Panc1 (cell line): ENCODE data around the gene TMEM128. TPM values are rescaled to one million over a fixed set of nuclear protein-coding genes. Genes with fewer than 3 reads are reported as not detected.
"Not testable (repeated sequence)": the region's sequence is repeated elsewhere in the genome, so short reads cannot be mapped to it uniquely, and the experiment has no call there.

Experiments
- ATAC-seq: fragments of 200-7000 bp; cut with Tn5 transposase; 2 replicates; pipeline ENCODE4 v1.9.1; 2020; ENCODE audit warnings: mild to moderate bottlenecking, moderate library complexity
- BruUV-seq: library from RNA; stranded (reverse); fragments of 400-500 nt; replicated peaks from 2 replicates; lab custom pipeline; 2021; lab: Mats Ljungman, UMichigan
- CTCF ChIA-PET: fragments of 300-600 bp; sonication (Branson Sonifier 250); formaldehyde crosslinking; loops from one replicate; lab custom pipeline; 2022; ENCODE audit warnings: antibody characterized with exemption; lab: Charles Lee
- POLR2A ChIA-PET: fragments of 300-600 bp; sonication (Branson Sonifier 250); formaldehyde crosslinking; loops from one replicate; lab custom pipeline; 2022; ENCODE audit warnings: antibody characterized with exemption; lab: Charles Lee
- DNase-seq: peaks from one replicate; pipeline ENCODE4 v3.0.0-alpha.2; 2010; ENCODE audit warnings: low read depth, low spot score
- H3K27ac ChIP-seq: 2 replicates; pipeline ENCODE4 v1.5.1; 2011; ENCODE audit warnings: mild to moderate bottlenecking, low read length, inconsistent platforms
- H3K27me3 ChIP-seq: fragments of 200-500 bp; sonication (Bioruptor generic); 2 replicates; pipeline ENCODE4 v1.6.0; 2014; ENCODE audit warnings: low read length, inconsistent platforms; ENCODE audit not compliant: control insufficient read depth, insufficient read depth
- H3K36me3 ChIP-seq: fragments of 200-500 bp; sonication (Bioruptor generic); 2 replicates; pipeline ENCODE4 v1.5.1; 2014; ENCODE audit warnings: inconsistent platforms, mild to moderate bottlenecking, low read length, moderate library complexity; ENCODE audit not compliant: control insufficient read depth, insufficient read depth
- H3K4me1 ChIP-seq: 2 replicates; pipeline ENCODE4 v1.5.1; 2011; ENCODE audit warnings: inconsistent platforms, mild to moderate bottlenecking, low read length, moderate library complexity; ENCODE audit not compliant: control insufficient read depth, insufficient read depth
- H3K4me3 ChIP-seq, 2 experiments: 2 replicates each; pipeline ENCODE4 v1.5.1; 2011 to 2012; ENCODE audit warnings: low read depth in 2 of 2, low read length in 2 of 2, mild to moderate bottlenecking in 2 of 2, inconsistent platforms in 1 of 2, moderate library complexity in 1 of 2
- H3K9me3 ChIP-seq: fragments of 200-500 bp; sonication (Bioruptor generic); 2 replicates; pipeline ENCODE4 v1.5.1; 2014; ENCODE audit warnings: low read depth, mild to moderate bottlenecking, inconsistent platforms, low read length, moderate library complexity; ENCODE audit not compliant: control insufficient read depth, insufficient read depth
- POLR2AphosphoS5 ChIP-seq: IDR thresholded peaks from 2 replicates; pipeline ENCODE4 v1.6.1; 2012; ENCODE audit warnings: mild to moderate bottlenecking, low read depth, low read length, moderate library complexity
- SIN3A ChIP-seq: IDR thresholded peaks from 2 replicates; pipeline ENCODE4 v1.6.1; 2012; ENCODE audit warnings: low read depth, mild to moderate bottlenecking, low read length, moderate library complexity, borderline replicate concordance; ENCODE audit not compliant: insufficient read depth
- TCF7L2 ChIP-seq: IDR thresholded peaks from 2 replicates; pipeline ENCODE4 v1.6.1; 2011; ENCODE audit warnings: mild to moderate bottlenecking, low read depth, low read length, inconsistent platforms
- in situ Hi-C: cut with HindIII; loops from 2 replicates; pipeline ENCODE4 v1.10.0; 2016; ENCODE audit warnings: low sequenced_read_pairs, low pct_unique_long_range_greater_than_20kb
- intact Hi-C: fragments of 100-400 bp; cut with micrococcal nuclease; formaldehyde crosslinking; loops from one replicate; pipeline ENCODE4 v1.10.0; 2022; ENCODE audit not compliant: unreplicated experiment
- total RNA-seq: library from RNA; stranded (reverse); gene quantifications from one replicate; pipeline ENCODE4 v1.2.1, GENCODE V29; 2021; ENCODE audit not compliant: unreplicated experiment
- TF ChIP-seq, protein P1 (sequence below): fragments of 450-650 bp; IDR thresholded peaks from 2 replicates; pipeline ENCODE4 v1.5.1; 2017; ENCODE audit warnings: mild to moderate bottlenecking
- TF ChIP-seq, protein P2 (sequence below), 2 experiments: IDR thresholded peaks; 2 replicates each; pipeline ENCODE4 v1.6.1; 2011 to 2012; ENCODE audit warnings: low read depth in 2 of 2, control low read depth in 1 of 2, low read length in 1 of 2, mild to moderate bottlenecking in 1 of 2, moderate library complexity in 1 of 2; ENCODE audit not compliant: insufficient read depth in 1 of 2

TMEM128 gene
- total RNA-seq, 1 experiment from 2014 or later, result 12.9 TPM

DNA sequence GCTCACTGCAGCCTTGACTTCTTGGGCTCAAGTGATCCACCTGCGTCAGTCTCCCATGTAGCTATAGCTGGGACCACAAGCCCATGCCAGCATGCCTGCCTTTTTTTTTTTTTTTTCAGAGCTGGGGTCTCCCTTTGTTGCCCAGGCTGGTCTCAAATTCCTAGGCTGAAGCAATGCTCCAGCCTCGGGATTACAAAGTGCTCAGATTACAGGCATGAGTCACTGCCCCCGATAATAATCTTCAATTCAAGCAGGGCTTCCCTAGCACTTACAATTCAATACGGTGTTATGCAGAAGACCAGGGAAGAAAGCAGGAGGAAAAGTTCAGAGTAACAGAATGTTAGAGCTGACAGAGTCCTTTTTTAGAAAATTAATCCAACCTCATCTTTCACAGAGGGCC, 47.4 kb downstream of the TMEM128 start:
- Histone ChIP-seq H3K36me3 (no peaks in the 10 kb centered on the region), H3K27ac (no peak overlapping the region), H3K4me3 (no peak overlapping the region), H3K4me1 (no peaks in the 10 kb centered on the region), H3K9me3 (no peaks in the 10 kb centered on the region), H3K27me3 (no peaks in the 10 kb centered on the region)
- DNase-seq, result no peak
- ATAC-seq, result no peak
- in situ Hi-C loops, result no loop called here
- BruUV-seq, result no TSS peak
- intact Hi-C loops, result no loop called here
- ChIA-PET CTCF (interaction anchor here (0.8 kb wide), 1 partner anchor 18 kb away, joined by 6 read pairs; no protein-coding TSS in a partner anchor), POLR2A (no interaction called here)
- no peak for TF ChIP-seq POLR2AphosphoS5
- TF ChIP-seq, protein P1, sequence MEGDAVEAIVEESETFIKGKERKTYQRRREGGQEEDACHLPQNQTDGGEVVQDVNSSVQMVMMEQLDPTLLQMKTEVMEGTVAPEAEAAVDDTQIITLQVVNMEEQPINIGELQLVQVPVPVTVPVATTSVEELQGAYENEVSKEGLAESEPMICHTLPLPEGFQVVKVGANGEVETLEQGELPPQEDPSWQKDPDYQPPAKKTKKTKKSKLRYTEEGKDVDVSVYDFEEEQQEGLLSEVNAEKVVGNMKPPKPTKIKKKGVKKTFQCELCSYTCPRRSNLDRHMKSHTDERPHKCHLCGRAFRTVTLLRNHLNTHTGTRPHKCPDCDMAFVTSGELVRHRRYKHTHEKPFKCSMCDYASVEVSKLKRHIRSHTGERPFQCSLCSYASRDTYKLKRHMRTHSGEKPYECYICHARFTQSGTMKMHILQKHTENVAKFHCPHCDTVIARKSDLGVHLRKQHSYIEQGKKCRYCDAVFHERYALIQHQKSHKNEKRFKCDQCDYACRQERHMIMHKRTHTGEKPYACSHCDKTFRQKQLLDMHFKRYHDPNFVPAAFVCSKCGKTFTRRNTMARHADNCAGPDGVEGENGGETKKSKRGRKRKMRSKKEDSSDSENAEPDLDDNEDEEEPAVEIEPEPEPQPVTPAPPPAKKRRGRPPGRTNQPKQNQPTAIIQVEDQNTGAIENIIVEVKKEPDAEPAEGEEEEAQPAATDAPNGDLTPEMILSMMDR, result no peak
- TF ChIP-seq SIN3A, result no peak
- TF ChIP-seq, protein P2, sequence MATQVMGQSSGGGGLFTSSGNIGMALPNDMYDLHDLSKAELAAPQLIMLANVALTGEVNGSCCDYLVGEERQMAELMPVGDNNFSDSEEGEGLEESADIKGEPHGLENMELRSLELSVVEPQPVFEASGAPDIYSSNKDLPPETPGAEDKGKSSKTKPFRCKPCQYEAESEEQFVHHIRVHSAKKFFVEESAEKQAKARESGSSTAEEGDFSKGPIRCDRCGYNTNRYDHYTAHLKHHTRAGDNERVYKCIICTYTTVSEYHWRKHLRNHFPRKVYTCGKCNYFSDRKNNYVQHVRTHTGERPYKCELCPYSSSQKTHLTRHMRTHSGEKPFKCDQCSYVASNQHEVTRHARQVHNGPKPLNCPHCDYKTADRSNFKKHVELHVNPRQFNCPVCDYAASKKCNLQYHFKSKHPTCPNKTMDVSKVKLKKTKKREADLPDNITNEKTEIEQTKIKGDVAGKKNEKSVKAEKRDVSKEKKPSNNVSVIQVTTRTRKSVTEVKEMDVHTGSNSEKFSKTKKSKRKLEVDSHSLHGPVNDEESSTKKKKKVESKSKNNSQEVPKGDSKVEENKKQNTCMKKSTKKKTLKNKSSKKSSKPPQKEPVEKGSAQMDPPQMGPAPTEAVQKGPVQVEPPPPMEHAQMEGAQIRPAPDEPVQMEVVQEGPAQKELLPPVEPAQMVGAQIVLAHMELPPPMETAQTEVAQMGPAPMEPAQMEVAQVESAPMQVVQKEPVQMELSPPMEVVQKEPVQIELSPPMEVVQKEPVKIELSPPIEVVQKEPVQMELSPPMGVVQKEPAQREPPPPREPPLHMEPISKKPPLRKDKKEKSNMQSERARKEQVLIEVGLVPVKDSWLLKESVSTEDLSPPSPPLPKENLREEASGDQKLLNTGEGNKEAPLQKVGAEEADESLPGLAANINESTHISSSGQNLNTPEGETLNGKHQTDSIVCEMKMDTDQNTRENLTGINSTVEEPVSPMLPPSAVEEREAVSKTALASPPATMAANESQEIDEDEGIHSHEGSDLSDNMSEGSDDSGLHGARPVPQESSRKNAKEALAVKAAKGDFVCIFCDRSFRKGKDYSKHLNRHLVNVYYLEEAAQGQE (IDR thresholded peaks at IDR 0.05; ENCODE audit: insufficient read depth in 1 of 2, low read depth in 2 of 2, low read length in 1 of 2), result no peak
- TF ChIP-seq TCF7L2, result no peak

DNA sequence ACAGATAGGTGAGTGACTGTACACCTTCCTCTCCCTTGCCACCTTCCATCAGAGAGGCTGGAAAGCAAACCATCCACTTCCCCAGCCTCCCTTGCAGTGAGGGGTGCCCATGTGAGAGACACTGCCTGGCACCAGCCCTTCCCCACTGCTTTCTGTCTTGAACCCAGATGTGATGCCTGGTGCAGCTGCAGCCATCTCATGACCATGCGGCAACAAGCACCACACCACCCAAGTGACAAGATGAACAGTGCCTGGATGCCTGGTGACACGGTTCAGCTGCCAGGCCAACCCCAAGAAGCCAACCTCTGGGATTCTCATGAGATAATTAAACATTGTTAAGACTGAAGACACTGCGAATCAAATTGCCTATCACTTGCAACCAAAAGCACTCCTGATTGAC, 52.7 kb downstream of the TMEM128 start:
- TF ChIP-seq TCF7L2 (no peak), POLR2AphosphoS5 (no peak), SIN3A (no peak)
- TF ChIP-seq, protein P2 (IDR thresholded peaks at IDR 0.05; ENCODE audit: insufficient read depth in 1 of 2, low read depth in 2 of 2, low read length in 1 of 2), result no peak
- TF ChIP-seq, protein P1, result no peak
- Histone ChIP-seq H3K9me3 (no peaks in the 10 kb centered on the region), H3K4me3 (no peak overlapping the region), H3K27ac (no peak overlapping the region), H3K4me1 (no peaks in the 10 kb centered on the region), H3K36me3 (no peaks in the 10 kb centered on the region), H3K27me3 (no peaks in the 10 kb centered on the region; the same call in 1 of the 2 replicates)
- BruUV-seq, result no TSS peak
- ATAC-seq, result no peak
- in situ Hi-C loops, result no loop called here
- no peak for DNase-seq
- CTCF ChIA-PET, result no interaction called here
- POLR2A ChIA-PET, result no interaction called here
- intact Hi-C loops, result no loop called here

DNA sequence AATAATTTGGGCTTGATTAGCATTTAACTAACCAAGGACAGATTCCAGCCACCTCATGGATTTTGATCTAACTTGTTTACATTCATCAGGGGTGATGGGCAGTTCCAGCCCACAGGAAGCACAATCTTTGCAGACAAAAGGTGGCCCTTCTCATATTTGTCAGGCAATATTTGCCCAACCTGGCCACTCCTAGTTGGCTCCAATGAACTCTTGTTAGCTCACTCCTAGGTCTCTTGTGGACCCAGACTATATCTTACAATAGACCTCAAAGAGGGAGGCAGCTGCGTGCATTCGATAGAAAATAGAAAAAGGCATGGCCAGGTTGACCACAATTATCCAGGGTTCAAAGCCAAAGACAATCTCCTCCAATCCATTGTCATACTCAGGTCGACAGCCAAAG, 59.5 kb downstream of the TMEM128 start:
- CTCF ChIA-PET, BruUV-seq: not testable (repeated sequence)

More for the DNA sequence above, 59.5 kb downstream of the TMEM128 start:
- DNase-seq, ATAC-seq, H3K36me3 ChIP-seq, H3K4me1 ChIP-seq, H3K9me3 ChIP-seq, POLR2A ChIA-PET, H3K27ac ChIP-seq, H3K4me3 ChIP-seq, intact Hi-C loops, in situ Hi-C loops, H3K27me3 ChIP-seq: not testable (repeated sequence)
